Measurements from ENCODE around the gene SYNDIG1. TPM values are rescaled to one million over a fixed set of nuclear protein-coding genes. Genes with fewer than 3 reads are reported as not detected.

Gene SYNDIG1
- total and polyA plus RNA-seq, 2 of the 4 experiments (the other 2 are of a cell fraction): not detected

DNA sequence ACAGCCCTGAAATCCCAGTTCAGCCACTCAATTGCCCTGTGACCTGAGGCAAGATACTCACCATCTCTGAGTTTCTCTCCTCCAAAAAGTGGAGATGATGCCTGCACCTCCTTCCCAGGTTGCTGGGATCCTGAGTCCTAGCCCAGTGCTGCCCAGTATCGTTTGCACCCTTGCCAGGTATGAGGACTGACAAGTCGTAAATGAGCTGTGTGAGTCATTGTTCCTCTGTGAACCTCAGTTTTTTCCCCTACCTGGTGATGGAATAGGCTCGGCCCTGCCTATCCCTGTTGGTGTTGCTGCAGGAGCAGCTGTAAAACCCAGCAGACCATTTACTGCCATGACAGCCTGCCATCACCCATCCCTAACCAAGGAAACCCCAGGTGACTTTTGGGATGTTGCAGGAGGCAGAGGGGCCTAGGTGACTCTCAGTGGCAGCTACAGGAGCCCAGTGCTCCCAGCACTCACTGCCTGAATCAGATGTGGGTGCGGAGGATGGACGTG lies 229.3 kb downstream of the SYNDIG1 start:
- Histone ChIP-seq H2AK9ac (replicated peaks; ENCODE audit: low read depth, low read length, poor library complexity) (no peak overlapping the region), H3K4ac (ENCODE audit: low read depth, low read length) (no peak overlapping the region), H2BK5ac (ENCODE audit: low read depth, low read length, poor library complexity, severe bottlenecking) (no peak overlapping the region), H3K4me3 (ENCODE audit: insufficient read depth, low read depth, low read length) (no peak overlapping the region), H3K27me3 (ENCODE audit: control insufficient read depth, insufficient read depth, low read length) (peaks cover 50% of the 10 kb centered on the region), H3K4me2 (ENCODE audit: low read depth, low read length) (no peak overlapping the region), H3K9me3 (ENCODE audit: control insufficient read depth, insufficient read depth, low read length) (no peaks in the 10 kb centered on the region), H2BK15ac (ENCODE audit: low read depth, low read length) (no peak overlapping the region), H3K56ac (ENCODE audit: extremely low read depth, insufficient read depth, low read length) (no peak overlapping the region), H2BK120ac (ENCODE audit: low read depth, low read length) (no peak overlapping the region), H4K8ac (ENCODE audit: low read depth in 2 of 2, low read length in 2 of 2) (no peak overlapping the region), H3K27ac (ENCODE audit: insufficient read depth, low read length) (no peak overlapping the region), H4K5ac (ENCODE audit: low read depth, low read length) (no peak overlapping the region), H3K9me1 (ENCODE audit: insufficient read depth, low read length) (no peaks in the 10 kb centered on the region), H2AFZ (replicated peaks; ENCODE audit: low read length, poor library complexity) (no peak overlapping the region), H3K14ac (replicated peaks; ENCODE audit: low read depth, low read length) (no peak overlapping the region), H3K23ac (ENCODE audit: low read depth, low read length) (no peak overlapping the region), H3K79me1 (ENCODE audit: low read depth in 1 of 2, low read length in 2 of 2) (no peaks in the 10 kb centered on the region), H2AK5ac (ENCODE audit: low read depth, low read length) (no peak overlapping the region), H3K4me1 (ENCODE audit: control insufficient read depth, insufficient read depth, low read length) (no peaks in the 10 kb centered on the region), H3K18ac (ENCODE audit: low read depth, low read length) (no peak overlapping the region), H3K36me3 (ENCODE audit: control insufficient read depth, insufficient read depth, low read length) (no peaks in the 10 kb centered on the region), H3K9ac (ENCODE audit: low read depth, low read length) (no peak overlapping the region), H4K20me1 (ENCODE audit: insufficient read depth, low read length) (no peaks in the 10 kb centered on the region), H4K91ac (ENCODE audit: insufficient read depth, low read depth, low read length) (no peak overlapping the region), H2BK20ac (ENCODE audit: low read depth, low read length) (no peak overlapping the region)
- CTCF ChIA-PET: no interaction called here
- no CpG with 5 or more reads among the region's 5 CpGs for WGBS, 2 experiments (ENCODE audit: extremely low coverage in 2 of 2, insufficient read length in 1 of 2)
- DNase-seq: no peak
- no peak for TF ChIP-seq MXI1 (IDR thresholded peaks at IDR 0.05; ENCODE audit: borderline replicate concordance, low read depth, low read length)
- TF ChIP-seq, protein P1, sequence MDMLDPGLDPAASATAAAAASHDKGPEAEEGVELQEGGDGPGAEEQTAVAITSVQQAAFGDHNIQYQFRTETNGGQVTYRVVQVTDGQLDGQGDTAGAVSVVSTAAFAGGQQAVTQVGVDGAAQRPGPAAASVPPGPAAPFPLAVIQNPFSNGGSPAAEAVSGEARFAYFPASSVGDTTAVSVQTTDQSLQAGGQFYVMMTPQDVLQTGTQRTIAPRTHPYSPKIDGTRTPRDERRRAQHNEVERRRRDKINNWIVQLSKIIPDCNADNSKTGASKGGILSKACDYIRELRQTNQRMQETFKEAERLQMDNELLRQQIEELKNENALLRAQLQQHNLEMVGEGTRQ (IDR thresholded peaks at IDR 0.05; ENCODE audit: low read depth, low read length): no peak
- TF ChIP-seq POLR2A (IDR thresholded peaks at IDR 0.05; ENCODE audit: low read depth, low read length): no peak
- POLR2A ChIA-PET (ENCODE audit: unreplicated experiment): no interaction called here
- in situ Hi-C loops (cut with MboI; ENCODE audit: low sequenced_read_pairs): no loop called here
- intact Hi-C loops (cut with micrococcal nuclease): no loop called here
- BruUV-seq (replicated peaks): no TSS peak
- dilution Hi-C loops (cut with HindIII; ENCODE audit: low sequenced_read_pairs, unreplicated experiment): no loop called here
- no peak for ATAC-seq (ENCODE audit: low read depth)

Data from IMR-90 (cell line).